Fibroblast of skin of right quadriceps (primary cell): ENCODE data around the gene GBA2.

Experiments used
- DNase-seq: peaks from one replicate; pipeline ENCODE4 v3.0.0-alpha.2; 2013

The GBA2 gene

GRCh38 chr9:35713578-35713977 lies 35.5 kb downstream of the GBA2 start:
- no peak for DNase-seq

- no peak for DNase-seq
Measured at GRCh38 chr9:35712762-35713400, 36.1 kb downstream of the GBA2 start.

- DNase-seq: no peak
Measured at GRCh38 chr9:35711501-35712428, 37.3 kb downstream of the GBA2 start.

GRCh38 chr9:35710818-35711500 lies 38.1 kb downstream of the GBA2 start:
- no peak for DNase-seq

GRCh38 chr9:35708146-35708545 lies 40.9 kb downstream of the GBA2 start:
- no peak for DNase-seq

- DNase-seq: no peak
Measured at GRCh38 chr9:35706951-35707350, 42.1 kb downstream of the GBA2 start.

- DNase-seq: no peak
Measured at GRCh38 chr9:35705836-35706430, 43.1 kb downstream of the GBA2 start.

- DNase-seq: no peak
Measured at GRCh38 chr9:35705372-35705771, 43.7 kb downstream of the GBA2 start.

- DNase-seq: no peak
Measured at GRCh38 chr9:35703906-35704672, 44.9 kb downstream of the GBA2 start.

- no peak for DNase-seq
Measured at GRCh38 chr9:35702696-35703095, 46.3 kb downstream of the GBA2 start.

- no peak for DNase-seq
Measured at GRCh38 chr9:35700942-35701341, 48.1 kb downstream of the GBA2 start.

GRCh38 chr9:35700031-35700430 lies 49.0 kb downstream of the GBA2 start:
- DNase-seq: no peak

GRCh38 chr9:35698231-35698630 lies 50.8 kb downstream of the GBA2 start:
- no peak for DNase-seq

GRCh38 chr9:35697486-35697885 lies 51.5 kb downstream of the GBA2 start:
- no peak for DNase-seq

- DNase-seq: peak; percentile 32
Measured at GRCh38 chr9:35696520-35697215, 52.4 kb downstream of the GBA2 start.

- DNase-seq: no peak
Measured at GRCh38 chr9:35695943-35696401, 53.1 kb downstream of the GBA2 start.

GRCh38 chr9:35691757-35692301 lies 57.2 kb downstream of the GBA2 start:
- DNase-seq: peak; percentile 26

GRCh38 chr9:35691334-35691650 lies 57.7 kb downstream of the GBA2 start:
- DNase-seq: no peak

- DNase-seq: peak; percentile 92
Measured at GRCh38 chr9:35690614-35691333, 58.3 kb downstream of the GBA2 start.

- no peak for DNase-seq
Measured at GRCh38 chr9:35690294-35690613, 58.8 kb downstream of the GBA2 start.
